ENCODE data around the gene BNC2.

- no peak for TF ChIP-seq EZH2 (IDR thresholded peaks at IDR 0.05)
- no peak for TF ChIP-seq POLR2AphosphoS5 (IDR thresholded peaks at IDR 0.05; ENCODE audit: borderline replicate concordance, low read depth, low read length)
- no peak for TF ChIP-seq FOXP2 (optimal IDR thresholded peaks at IDR 0.05; ENCODE audit: control extremely low read depth, extremely low read length, insufficient read depth)
Observed at GRCh38 chr9:16543225-16543624, 327.2 kb downstream of the BNC2 start.
